WI38 (cell line): ENCODE measurements around the gene PTGR1.
A peak's percentile ranks its signal among the peaks of the same experiment; 100 is the strongest.

Source experiments
- H3K4me3 ChIP-seq: 2 replicates; pipeline ENCODE4 v1.5.1; 2011; ENCODE audit warnings: low read depth, mild to moderate bottlenecking, control low read depth, low read length
- CTCF ChIP-seq: IDR thresholded peaks from 2 replicates; pipeline ENCODE4 v1.5.1; 2012; ENCODE audit warnings: low read depth, mild to moderate bottlenecking, control low read depth, low read length

PTGR1 gene

GRCh38 chr9:111599092-111599954, at the start of gene PTGR1:
TSS of gene PTGR1 (minus strand) at chr9:111599647. CDS start at chr9:111597422, 2,225 bp downstream.
- TF ChIP-seq CTCF: no peak
- H3K4me3 ChIP-seq: peak within 1 kb of the TSS; percentile 80

- no peak overlapping the region for H3K4me3 ChIP-seq
- TF ChIP-seq CTCF: no peak
These were observed 49.6 kb upstream of the PTGR1 start for GRCh38 chr9:111649016-111649415.

GRCh38 chr9:111648066-111648465, 48.6 kb upstream of the PTGR1 start:
- TF ChIP-seq CTCF: no peak
- H3K4me3 ChIP-seq: no peak overlapping the region

- H3K4me3 ChIP-seq: no peak overlapping the region
- no peak for TF ChIP-seq CTCF
These were observed 47.0 kb upstream of the PTGR1 start for GRCh38 chr9:111646417-111646816.

- H3K4me3 ChIP-seq: no peak overlapping the region
- TF ChIP-seq CTCF: no peak
These were observed 46.4 kb upstream of the PTGR1 start for GRCh38 chr9:111645806-111646205.

GRCh38 chr9:111644195-111644772, 44.8 kb upstream of the PTGR1 start:
- TF ChIP-seq CTCF: no peak
- H3K4me3 ChIP-seq: no peak overlapping the region

GRCh38 chr9:111637421-111637950, 38.0 kb upstream of the PTGR1 start:
- no peak overlapping the region for H3K4me3 ChIP-seq

More at GRCh38 chr9:111637421-111637950, 38.0 kb upstream of the PTGR1 start:
- TF ChIP-seq CTCF: no peak
